Peyer's patch (tissue), 4 donors: ENCODE measurements around the gene FER. TPM values are rescaled to one million over a fixed set of nuclear protein-coding genes. Genes with fewer than 3 reads are reported as not detected.

ENCODE experiments used
- DNase-seq, 3 donors: peaks; one replicate each; pipeline ENCODE4 v3.0.0-alpha.2; 2017 to 2019
- H3K27ac ChIP-seq, 4 donors: fragments of 200-600 bp; sonication (generic); one replicate each; pipeline ENCODE4 v1.5.1; 2016 to 2019
- H3K27me3 ChIP-seq, 2 donors: fragments of 200-600 bp; sonication (generic); one replicate each; pipeline ENCODE4 v1.5.1; 2019
- H3K36me3 ChIP-seq, 3 donors: fragments of 200-600 bp; sonication (generic); one replicate each; pipeline ENCODE4 v1.5.1; 2016 to 2019
- H3K4me1 ChIP-seq, 4 donors: fragments of 200-600 bp; sonication (generic); one replicate each; pipeline ENCODE4 v1.5.1; 2016 to 2019
- H3K4me3 ChIP-seq, 4 donors: fragments of 200-600 bp; sonication (generic); 1 replicate in 3 of 4; 2 replicates in 1 of 4; pipeline ENCODE4 v1.5.1; 2016 to 2019; ENCODE audit warnings: mild to moderate bottlenecking in 1 of 4
- H3K9me3 ChIP-seq, 4 donors: fragments of 200-600 bp; sonication (generic); one replicate each; pipeline ENCODE4 v1.5.1; 2016 to 2019; ENCODE audit warnings: mild to moderate bottlenecking in 1 of 4
- POLR2A ChIP-seq, 2 donors: fragments of 450-650 bp; IDR thresholded peaks; one replicate each; pipeline ENCODE4 v1.5.1; 2017; ENCODE audit warnings: antibody characterized with exemption in 2 of 2, mild to moderate bottlenecking in 2 of 2, moderate library complexity in 2 of 2
- total RNA-seq, 4 donors: library from RNA; depleted of rRNA; stranded (reverse); fragments of >200 nt; gene quantifications; one replicate each; pipeline ENCODE4 v1.1.0, GENCODE V29; 2016
- TF ChIP-seq, protein P1 (sequence below), 6 experiments: fragments of 450-650 bp in 4 of 6; fragments of 200-600 bp in 2 of 6; sonication (generic) in 1 of 6; IDR thresholded peaks; one replicate each; pipeline ENCODE4 v1.5.1; 2017 to 2019; ENCODE audit warnings: antibody characterized with exemption in 6 of 6, mild to moderate bottlenecking in 3 of 6, moderate library complexity in 1 of 6

The FER gene
- total RNA-seq, 4 donors from 2014 or later: 8.4 to 104 (median 12.5) TPM

DNA sequence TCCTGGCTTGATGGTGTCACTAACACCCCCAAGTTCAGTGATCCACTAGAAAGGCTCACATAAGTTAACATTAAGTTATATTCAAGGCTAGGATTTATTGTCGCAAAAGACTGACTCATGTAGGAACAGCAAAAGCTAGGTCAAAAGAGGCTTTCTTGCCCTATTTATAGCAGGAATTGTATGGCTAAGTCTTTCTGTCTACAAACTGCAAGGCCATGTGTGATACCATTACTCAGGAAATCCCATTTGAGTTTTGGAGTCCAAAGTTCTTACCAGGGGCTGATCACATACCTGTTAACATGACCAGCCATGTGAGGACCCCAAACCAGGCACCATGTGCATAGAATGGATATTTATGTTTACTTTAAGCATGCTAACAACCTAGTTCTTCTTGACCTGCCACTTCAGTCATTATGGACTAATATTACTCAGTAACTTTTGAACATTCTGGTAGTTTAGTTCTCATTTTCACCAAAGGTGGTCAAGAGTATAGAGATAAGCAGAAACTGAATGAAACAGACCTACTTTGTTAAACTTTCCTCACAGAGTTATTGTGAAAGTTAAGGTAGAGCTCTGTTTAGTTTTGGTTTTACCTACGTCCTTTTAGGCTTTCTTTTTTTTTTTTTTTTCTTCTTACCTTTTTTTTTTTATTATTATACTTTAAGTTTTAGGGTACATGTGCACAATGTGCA lies 281.1 kb downstream of the FER start:
- H3K27ac ChIP-seq: no peak overlapping the region
- no peak for DNase-seq
- H3K4me1 ChIP-seq: no peaks in the 10 kb centered on the region
- TF ChIP-seq, protein P1, sequence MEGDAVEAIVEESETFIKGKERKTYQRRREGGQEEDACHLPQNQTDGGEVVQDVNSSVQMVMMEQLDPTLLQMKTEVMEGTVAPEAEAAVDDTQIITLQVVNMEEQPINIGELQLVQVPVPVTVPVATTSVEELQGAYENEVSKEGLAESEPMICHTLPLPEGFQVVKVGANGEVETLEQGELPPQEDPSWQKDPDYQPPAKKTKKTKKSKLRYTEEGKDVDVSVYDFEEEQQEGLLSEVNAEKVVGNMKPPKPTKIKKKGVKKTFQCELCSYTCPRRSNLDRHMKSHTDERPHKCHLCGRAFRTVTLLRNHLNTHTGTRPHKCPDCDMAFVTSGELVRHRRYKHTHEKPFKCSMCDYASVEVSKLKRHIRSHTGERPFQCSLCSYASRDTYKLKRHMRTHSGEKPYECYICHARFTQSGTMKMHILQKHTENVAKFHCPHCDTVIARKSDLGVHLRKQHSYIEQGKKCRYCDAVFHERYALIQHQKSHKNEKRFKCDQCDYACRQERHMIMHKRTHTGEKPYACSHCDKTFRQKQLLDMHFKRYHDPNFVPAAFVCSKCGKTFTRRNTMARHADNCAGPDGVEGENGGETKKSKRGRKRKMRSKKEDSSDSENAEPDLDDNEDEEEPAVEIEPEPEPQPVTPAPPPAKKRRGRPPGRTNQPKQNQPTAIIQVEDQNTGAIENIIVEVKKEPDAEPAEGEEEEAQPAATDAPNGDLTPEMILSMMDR (IDR thresholded peaks at IDR 0.05): no peak
- no peaks in the 10 kb centered on the region for H3K27me3 ChIP-seq
- no peak overlapping the region for H3K4me3 ChIP-seq
- no peaks in the 10 kb centered on the region for H3K36me3 ChIP-seq
- H3K9me3 ChIP-seq: no peaks in the 10 kb centered on the region

DNA sequence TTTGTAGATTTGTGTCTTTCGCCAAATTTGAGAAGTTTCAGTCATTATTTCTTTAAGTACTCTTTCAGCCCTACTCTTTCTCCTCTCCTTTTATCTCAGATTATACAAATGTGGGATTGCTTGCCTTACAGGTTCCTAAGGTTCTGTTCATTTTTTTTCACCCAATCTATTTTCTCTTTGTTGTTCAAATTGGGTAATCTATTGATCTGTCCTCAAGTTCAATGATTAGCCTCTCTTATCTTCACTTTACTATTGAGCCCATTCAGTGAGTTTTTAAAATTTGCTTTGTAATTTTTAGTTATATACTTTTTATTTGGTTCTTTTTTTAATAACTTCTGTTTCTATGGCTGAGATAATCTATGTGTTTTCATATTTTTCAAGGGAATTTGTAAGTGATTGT lies 282.1 kb downstream of the FER start:
- H3K36me3 ChIP-seq: no peaks in the 10 kb centered on the region
- no peak for DNase-seq
- TF ChIP-seq, protein P1 (IDR thresholded peaks at IDR 0.05): no peak
- no peak for TF ChIP-seq POLR2A (IDR thresholded peaks at IDR 0.05)
- H3K4me1 ChIP-seq: no peaks in the 10 kb centered on the region
- H3K27me3 ChIP-seq: no peaks in the 10 kb centered on the region
- no peak overlapping the region for H3K4me3 ChIP-seq
- no peak overlapping the region for H3K27ac ChIP-seq
- H3K9me3 ChIP-seq: no peaks in the 10 kb centered on the region

DNA sequence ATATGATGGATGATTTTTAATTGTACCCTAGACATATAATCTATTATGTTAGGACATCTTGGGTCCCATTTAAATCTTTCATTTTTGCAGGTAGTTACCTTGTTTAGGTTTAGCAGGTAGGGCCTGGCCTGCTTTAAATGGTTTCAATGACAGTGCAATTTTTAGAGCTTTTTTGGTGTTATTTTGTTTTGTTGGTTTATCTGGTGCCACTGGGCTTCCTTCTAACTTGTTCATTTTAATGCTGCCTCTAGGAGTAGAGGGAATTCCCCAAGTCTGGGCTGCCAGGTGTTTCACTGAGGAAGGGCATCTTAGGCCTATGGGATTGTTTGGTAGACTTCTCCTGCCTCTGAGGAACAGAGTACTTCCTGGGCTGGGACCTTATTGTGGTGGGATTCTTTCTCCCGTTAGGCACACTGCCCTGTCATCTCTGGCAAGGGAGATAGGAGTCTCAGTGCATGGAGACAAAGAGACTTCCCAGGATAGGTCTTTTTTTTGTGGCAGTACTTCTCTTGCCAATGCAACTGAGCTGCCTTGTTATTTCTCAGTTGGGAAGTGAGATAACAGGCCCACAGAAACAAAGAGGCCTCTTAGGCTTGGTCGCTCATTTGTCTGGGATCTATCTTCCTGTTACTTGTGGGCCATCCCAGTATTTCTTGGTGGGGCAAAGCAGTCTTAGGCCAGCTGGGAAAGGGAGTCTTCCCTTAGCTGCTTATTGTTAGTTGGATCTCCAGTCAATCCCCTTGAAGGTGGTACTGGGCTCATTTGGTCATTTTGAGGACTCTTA lies 282.9 kb downstream of the FER start:
- no peaks in the 10 kb centered on the region for H3K36me3 ChIP-seq
- H3K4me3 ChIP-seq: no peak overlapping the region
- H3K9me3 ChIP-seq: no peaks in the 10 kb centered on the region
- no peaks in the 10 kb centered on the region for H3K27me3 ChIP-seq
- TF ChIP-seq, protein P1 (IDR thresholded peaks at IDR 0.05): no peak
- no peak for TF ChIP-seq POLR2A (IDR thresholded peaks at IDR 0.05)
- H3K27ac ChIP-seq: no peak overlapping the region
- no peak for DNase-seq
- H3K4me1 ChIP-seq: no peaks in the 10 kb centered on the region

DNA sequence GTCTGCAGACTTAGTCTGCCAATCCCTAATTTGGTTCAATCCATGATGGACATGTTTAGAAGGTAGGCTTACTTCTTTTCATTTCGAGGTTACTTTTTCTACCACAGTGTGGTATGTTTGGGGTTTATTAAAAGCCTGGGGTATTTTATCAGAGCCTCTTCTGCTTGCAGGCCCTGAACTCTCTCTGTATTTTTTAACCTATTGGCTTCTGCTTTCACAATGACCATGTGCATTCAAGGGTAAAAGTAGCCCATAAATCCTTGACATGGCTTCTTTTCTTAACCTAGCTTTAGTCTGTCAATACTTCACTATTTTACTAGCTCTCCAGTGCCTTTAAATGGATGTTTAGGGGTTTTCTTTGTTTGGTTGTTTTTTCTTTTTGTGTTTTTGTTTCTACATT lies 286.6 kb downstream of the FER start:
- DNase-seq: no peak
- Histone ChIP-seq H3K27me3 (no peaks in the 10 kb centered on the region), H3K4me1 (no peaks in the 10 kb centered on the region), H3K27ac (no peak overlapping the region), H3K4me3 (no peak overlapping the region), H3K9me3 (no peaks in the 10 kb centered on the region), H3K36me3 (no peaks in the 10 kb centered on the region)
- TF ChIP-seq, protein P1 (IDR thresholded peaks at IDR 0.05): no peak
- TF ChIP-seq POLR2A (IDR thresholded peaks at IDR 0.05): no peak

DNA sequence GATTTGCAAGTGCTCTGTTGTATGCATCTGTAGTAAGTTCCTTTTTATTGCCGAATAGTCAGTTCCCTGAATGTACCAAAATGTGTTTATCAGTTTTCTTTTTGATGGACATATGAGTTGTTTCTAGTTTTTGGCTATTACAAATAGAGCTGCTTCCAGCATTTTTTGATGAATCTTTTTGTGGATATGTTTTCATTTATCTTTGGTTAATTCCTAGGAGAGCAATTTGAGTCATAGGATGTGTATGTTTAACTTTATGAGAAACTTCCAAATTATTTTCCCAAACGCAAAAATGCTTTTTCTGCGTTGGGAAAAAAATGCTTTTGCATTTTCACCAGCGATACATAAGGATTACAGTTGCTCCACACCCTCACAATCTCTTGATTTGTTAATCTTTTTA lies 287.7 kb downstream of the FER start:
- DNase-seq: no peak
- H3K27me3 ChIP-seq: no peaks in the 10 kb centered on the region
- H3K4me1 ChIP-seq: no peaks in the 10 kb centered on the region

More for the DNA sequence above, 287.7 kb downstream of the FER start:
- Histone ChIP-seq H3K36me3 (no peaks in the 10 kb centered on the region), H3K27ac (no peak overlapping the region), H3K9me3 (no peaks in the 10 kb centered on the region), H3K4me3 (no peak overlapping the region)
- no peak for TF ChIP-seq POLR2A (IDR thresholded peaks at IDR 0.05)
- TF ChIP-seq, protein P1 (IDR thresholded peaks at IDR 0.05): no peak
